CD14-positive monocyte (primary cell): Measurements from ENCODE around the gene TTC19. TPM values are rescaled to one million over a fixed set of nuclear protein-coding genes. Genes with fewer than 3 reads are reported as not detected.

Source experiments
- DNase-seq, 3 donors: peaks; one replicate each; pipeline ENCODE4 v3.0.0-alpha.2; 2011 to 2022
- H2AFZ ChIP-seq: 2 replicates; pipeline ENCODE4 v1.6.0; 2012; ENCODE audit warnings: mild to moderate bottlenecking, low read depth, low read length, inconsistent platforms; ENCODE audit not compliant: insufficient read depth, poor library complexity, severe bottlenecking
- H3K27ac ChIP-seq, 2 donors: 1 replicate in 1 of 2; 2 replicates in 1 of 2; pipeline ENCODE4 v1.5.1; 2012 to 2013; ENCODE audit warnings: low read length in 2 of 2, control low read depth in 1 of 2, inconsistent platforms in 1 of 2, low read depth in 1 of 2, mild to moderate bottlenecking in 1 of 2
- H3K27me3 ChIP-seq, 2 donors: one replicate each; pipeline versions ENCODE4 v1.6.0 to v1.6.1; 2011 to 2013; ENCODE audit warnings: low read length in 2 of 2; ENCODE audit not compliant: control insufficient read depth in 2 of 2, insufficient read depth in 2 of 2
- H3K36me3 ChIP-seq, 2 donors: replicated peaks in 1 of 2; 1 replicate in 1 of 2; 2 replicates in 1 of 2; pipeline versions ENCODE4 v1.5.1 to v1.6.1; 2012 to 2013; ENCODE audit warnings: low read length in 2 of 2, control low read depth in 1 of 2, inconsistent platforms in 1 of 2, mild to moderate bottlenecking in 1 of 2; ENCODE audit not compliant: insufficient read depth in 2 of 2, control insufficient read depth in 1 of 2
- H3K4me1 ChIP-seq, 2 donors: 1 replicate in 1 of 2; 2 replicates in 1 of 2; pipeline versions ENCODE4 v1.5.1 to v1.6.1; 2012 to 2013; ENCODE audit warnings: low read length in 2 of 2, control low read depth in 1 of 2, inconsistent platforms in 1 of 2, mild to moderate bottlenecking in 1 of 2, moderate library complexity in 1 of 2; ENCODE audit not compliant: insufficient read depth in 2 of 2, control insufficient read depth in 1 of 2
- H3K4me2 ChIP-seq: replicated peaks from 2 replicates; pipeline ENCODE3; 2012; ENCODE audit warnings: low read length, moderate library complexity, mild to moderate bottlenecking; ENCODE audit not compliant: poor library complexity, severe bottlenecking; ENCODE audit errors: extremely low read depth
- H3K4me3 ChIP-seq, 3 experiments: fragments of 200-600 bp in 1 of 3; sonication (generic) in 1 of 3; replicated peaks in 1 of 3; 1 replicate in 2 of 3; 2 replicates in 1 of 3; pipeline ENCODE4 v1.5.1; 2011 to 2013; ENCODE audit warnings: low read length in 3 of 3, mild to moderate bottlenecking in 3 of 3, control low read depth in 2 of 3, low read depth in 2 of 3, inconsistent platforms in 1 of 3, moderate library complexity in 1 of 3
- H3K79me2 ChIP-seq: 2 replicates; pipeline ENCODE4 v1.6.0; 2012; ENCODE audit warnings: mild to moderate bottlenecking, control low read depth, inconsistent platforms, low read length, moderate library complexity; ENCODE audit not compliant: insufficient read depth
- H3K9ac ChIP-seq: 2 replicates; pipeline ENCODE4 v1.6.0; 2017; ENCODE audit warnings: low read length, mild to moderate bottlenecking; ENCODE audit not compliant: insufficient read depth, poor library complexity, severe bottlenecking
- H3K9me3 ChIP-seq, 2 donors: replicated peaks in 1 of 2; 1 replicate in 1 of 2; 2 replicates in 1 of 2; pipeline versions ENCODE4 v1.5.1 to v1.6.1; 2012 to 2013; ENCODE audit warnings: low read length in 2 of 2, control low read depth in 1 of 2; ENCODE audit not compliant: control insufficient read depth in 1 of 2, insufficient read depth in 1 of 2
- H4K20me1 ChIP-seq: 2 replicates; pipeline ENCODE4 v1.6.0; 2012; ENCODE audit warnings: mild to moderate bottlenecking, low read length, control low read depth, moderate library complexity; ENCODE audit not compliant: insufficient read depth
- H3K27ac Mint-ChIP-seq, 7 donors: one replicate each; pipeline ENCODE4 v1.8.0; 2020; ENCODE audit warnings: mild to moderate bottlenecking in 7 of 7, mixed read lengths in 7 of 7, moderate library complexity in 6 of 7, inconsistent platforms in 2 of 7
- H3K27me3 Mint-ChIP-seq, 3 donors: one replicate each; pipeline ENCODE4 v1.8.0; 2021 to 2022; ENCODE audit warnings: low read depth in 3 of 3, mild to moderate bottlenecking in 3 of 3, mixed read lengths in 3 of 3, moderate library complexity in 3 of 3, inconsistent platforms in 1 of 3
- H3K36me3 Mint-ChIP-seq, 2 donors: one replicate each; pipeline ENCODE4 v1.8.0; 2020; ENCODE audit warnings: mixed read lengths in 2 of 2, inconsistent platforms in 1 of 2, mild to moderate bottlenecking in 1 of 2
- H3K4me1 Mint-ChIP-seq: one replicate; pipeline ENCODE4 v1.8.0; 2020; ENCODE audit warnings: mild to moderate bottlenecking, mixed read lengths
- H3K4me3 Mint-ChIP-seq, 2 donors: one replicate each; pipeline ENCODE4 v1.8.0; 2020; ENCODE audit warnings: mild to moderate bottlenecking in 2 of 2, mixed read lengths in 2 of 2, moderate library complexity in 1 of 2
- H3K9me3 Mint-ChIP-seq, 7 donors: one replicate each; pipeline ENCODE4 v1.8.0; 2020 to 2022; ENCODE audit warnings: mixed read lengths in 7 of 7, mild to moderate bottlenecking in 6 of 7, moderate library complexity in 6 of 7, inconsistent platforms in 2 of 7
- WGBS: methylation state at CpG from one replicate; pipeline ENCODE4 v1.1.5; 2013; ENCODE audit warnings: missing lambda C conversion rate; ENCODE audit not compliant: insufficient coverage; 5-methylcytosine and 5-hydroxymethylcytosine counted together
- intact Hi-C, 2 donors: fragments of 100-400 bp; cut with micrococcal nuclease; formaldehyde crosslinking; loops; one replicate each; pipeline versions ENCODE4 v1.15.0 to v1.15.1; 2023
- polyA plus RNA-seq, 3 donors: library from polyadenylated mRNA; depleted of rRNA in 1 of 3; unstranded in 2 of 3; stranded (reverse) in 1 of 3; fragments of 300-500 nt in 2 of 3; fragments of >200 nt in 1 of 3; fragmentation: Illumina TruSeq in 2 of 3; gene quantifications; 1 replicate in 2 of 3; 2 replicates in 1 of 3; pipeline ENCODE4 v1.2.3, GENCODE V29; 2012 to 2021
- TF ChIP-seq, protein P1 (sequence below): fragments of 200-600 bp; IDR thresholded peaks from one replicate; pipeline ENCODE4 v1.8.0; 2022; ENCODE audit warnings: antibody characterized with exemption, mild to moderate bottlenecking

The TTC19 gene
- polyA plus RNA-seq, 3 donors = 7.6 to 22.2 (median 20.6) TPM

DNA sequence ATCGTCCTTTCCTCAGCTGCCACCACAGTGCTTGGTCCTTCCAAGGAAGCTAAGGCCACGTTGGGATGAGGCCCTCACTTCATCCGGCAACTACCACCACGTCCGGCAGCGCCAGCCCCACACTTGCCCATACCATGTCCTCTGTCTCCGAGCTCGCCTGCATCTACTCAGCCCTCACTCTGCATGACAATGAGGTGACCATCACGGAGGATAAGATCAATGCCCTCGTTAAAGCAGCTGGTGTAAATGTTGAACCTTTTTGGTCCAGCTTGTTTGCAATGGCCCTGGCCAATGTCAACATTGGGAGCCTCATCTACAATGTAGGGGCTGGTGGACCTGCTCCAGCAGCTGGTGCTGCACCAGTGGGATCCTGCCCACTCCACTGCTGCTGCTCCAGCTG lies 44.9 kb downstream of the TTC19 start:
- no peak overlapping the region for H3K27ac ChIP-seq
- TF ChIP-seq, protein P1, sequence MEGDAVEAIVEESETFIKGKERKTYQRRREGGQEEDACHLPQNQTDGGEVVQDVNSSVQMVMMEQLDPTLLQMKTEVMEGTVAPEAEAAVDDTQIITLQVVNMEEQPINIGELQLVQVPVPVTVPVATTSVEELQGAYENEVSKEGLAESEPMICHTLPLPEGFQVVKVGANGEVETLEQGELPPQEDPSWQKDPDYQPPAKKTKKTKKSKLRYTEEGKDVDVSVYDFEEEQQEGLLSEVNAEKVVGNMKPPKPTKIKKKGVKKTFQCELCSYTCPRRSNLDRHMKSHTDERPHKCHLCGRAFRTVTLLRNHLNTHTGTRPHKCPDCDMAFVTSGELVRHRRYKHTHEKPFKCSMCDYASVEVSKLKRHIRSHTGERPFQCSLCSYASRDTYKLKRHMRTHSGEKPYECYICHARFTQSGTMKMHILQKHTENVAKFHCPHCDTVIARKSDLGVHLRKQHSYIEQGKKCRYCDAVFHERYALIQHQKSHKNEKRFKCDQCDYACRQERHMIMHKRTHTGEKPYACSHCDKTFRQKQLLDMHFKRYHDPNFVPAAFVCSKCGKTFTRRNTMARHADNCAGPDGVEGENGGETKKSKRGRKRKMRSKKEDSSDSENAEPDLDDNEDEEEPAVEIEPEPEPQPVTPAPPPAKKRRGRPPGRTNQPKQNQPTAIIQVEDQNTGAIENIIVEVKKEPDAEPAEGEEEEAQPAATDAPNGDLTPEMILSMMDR = no peak
- no peaks in the 10 kb centered on the region for H3K9me3 ChIP-seq
- H3K4me2 ChIP-seq = no peak overlapping the region
- no peaks in the 10 kb centered on the region for H3K4me1 ChIP-seq
- peaks cover 0 to 3% (median 0%) of the 10 kb centered on the region in 7 donors for H3K9me3 Mint-ChIP-seq
- peaks cover 76 to 88% of the 10 kb centered on the region in 2 donors for H3K36me3 Mint-ChIP-seq
- H4K20me1 ChIP-seq = peaks cover 14% of the 10 kb centered on the region
- no peaks in the 10 kb centered on the region for H3K79me2 ChIP-seq
- intact Hi-C loops = no loop called here
- no peak overlapping the region for H3K4me3 ChIP-seq
- H3K36me3 ChIP-seq = peaks cover 94 to 99% of the 10 kb centered on the region in 2 donors
- H3K27me3 ChIP-seq = no peaks in the 10 kb centered on the region
- WGBS = 97% methylated on average over 9 of the region's 10 CpGs
- H3K4me3 Mint-ChIP-seq = no peak overlapping the region
- DNase-seq = no peak
- no peak overlapping the region for H2AFZ ChIP-seq
- H3K27ac Mint-ChIP-seq = no peak overlapping the region
- no peaks in the 10 kb centered on the region for H3K4me1 Mint-ChIP-seq
- H3K27me3 Mint-ChIP-seq = peaks cover 0 to 1% (median 0%) of the 10 kb centered on the region in 3 donors
- no peak overlapping the region for H3K9ac ChIP-seq

DNA sequence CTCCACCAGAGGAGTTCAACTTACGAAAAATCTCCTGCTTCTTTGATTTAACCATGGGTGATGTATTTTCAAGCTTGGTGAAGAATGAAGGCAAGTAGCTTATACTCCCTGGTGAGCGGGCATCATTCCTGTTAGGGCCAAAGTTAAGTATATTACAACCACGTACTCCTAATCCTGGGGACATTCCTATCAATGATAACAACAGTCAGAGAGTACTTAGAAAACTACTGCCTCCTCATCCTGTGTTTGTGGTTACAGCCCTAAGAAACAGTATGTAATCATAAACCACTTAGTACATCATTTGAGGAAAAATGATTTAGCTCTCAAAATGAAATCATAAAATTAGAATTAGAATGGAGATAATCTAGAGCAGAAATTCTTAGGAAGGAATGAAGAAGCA lies 47.3 kb downstream of the TTC19 start:
- Histone ChIP-seq H3K4me3 (no peak overlapping the region), H3K27ac (no peak overlapping the region), H3K36me3 (peaks cover 81 to 98% of the 10 kb centered on the region in 2 donors), H3K27me3 (no peaks in the 10 kb centered on the region), H3K79me2 (no peaks in the 10 kb centered on the region), H3K9ac (no peak overlapping the region), H3K9me3 (no peaks in the 10 kb centered on the region), H2AFZ (no peak overlapping the region), H4K20me1 (peaks cover 14% of the 10 kb centered on the region), H3K4me2 (no peak overlapping the region), H3K4me1 (no peaks in the 10 kb centered on the region)
- peaks cover 0 to 1% (median 0%) of the 10 kb centered on the region in 3 donors for H3K27me3 Mint-ChIP-seq
- no CpG with 5 or more reads among the region's 3 CpGs for WGBS
- TF ChIP-seq, protein P1 = no peak
- no peak overlapping the region for H3K27ac Mint-ChIP-seq
- DNase-seq = no peak
- no peaks in the 10 kb centered on the region for H3K4me1 Mint-ChIP-seq
- H3K4me3 Mint-ChIP-seq = no peak overlapping the region
- peaks cover 0 to 1% (median 0%) of the 10 kb centered on the region in 7 donors for H3K9me3 Mint-ChIP-seq
- intact Hi-C loops = no loop called here
- peaks cover 64 to 90% of the 10 kb centered on the region in 2 donors for H3K36me3 Mint-ChIP-seq
